H4 (cell line): Measurements from ENCODE around the gene APOL1. TPM values are rescaled to one million over a fixed set of nuclear protein-coding genes. Genes with fewer than 3 reads are reported as not detected.
"Not testable (repeated sequence)": the region's sequence is repeated elsewhere in the genome, so short reads cannot be mapped to it uniquely, and the experiment has no call there.

Experiments
- DNase-seq: peaks from one replicate; pipeline ENCODE4 v3.0.0-alpha.2; 2015; ENCODE audit warnings: low spot score
- total RNA-seq: library from RNA; depleted of rRNA; stranded (reverse); fragments of >200 nt; shearing (Covaris generic); gene quantifications from 2 replicates; pipeline ENCODE4 v1.2.3, GENCODE V29; 2014

Gene APOL1
- total RNA-seq, 1 experiment from 2014 or later, result 27.5 TPM

DNA sequence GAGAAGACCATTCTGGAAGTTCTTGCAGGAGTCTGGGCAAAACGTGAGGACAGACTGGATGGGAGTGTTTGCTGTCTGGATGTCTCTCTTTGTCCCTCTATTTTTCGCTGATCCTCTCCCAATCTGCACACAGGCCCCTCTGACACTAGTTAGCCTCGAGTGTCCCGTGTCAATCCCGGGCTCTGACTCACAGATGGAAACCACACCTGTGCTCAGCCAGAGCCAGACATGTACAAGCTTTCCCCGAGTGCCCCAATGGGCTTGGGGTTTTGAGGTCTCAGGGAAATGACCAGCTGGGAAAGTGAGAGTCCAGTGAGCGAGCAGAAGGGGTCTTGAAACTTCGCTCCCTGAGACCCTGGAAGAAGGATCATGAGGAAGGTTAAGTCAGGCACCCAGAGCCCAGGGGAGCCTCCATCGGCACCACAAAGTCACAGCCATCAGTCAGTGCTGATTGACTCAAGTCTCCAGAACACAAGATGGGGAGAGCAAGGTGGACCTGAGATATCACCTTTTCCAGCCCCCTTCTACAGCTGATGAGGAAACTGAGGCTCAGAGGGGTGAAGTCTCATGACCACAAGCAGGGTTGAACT lies 27.5 kb upstream of the APOL1 start:
- DNase-seq, result no peak

DNA sequence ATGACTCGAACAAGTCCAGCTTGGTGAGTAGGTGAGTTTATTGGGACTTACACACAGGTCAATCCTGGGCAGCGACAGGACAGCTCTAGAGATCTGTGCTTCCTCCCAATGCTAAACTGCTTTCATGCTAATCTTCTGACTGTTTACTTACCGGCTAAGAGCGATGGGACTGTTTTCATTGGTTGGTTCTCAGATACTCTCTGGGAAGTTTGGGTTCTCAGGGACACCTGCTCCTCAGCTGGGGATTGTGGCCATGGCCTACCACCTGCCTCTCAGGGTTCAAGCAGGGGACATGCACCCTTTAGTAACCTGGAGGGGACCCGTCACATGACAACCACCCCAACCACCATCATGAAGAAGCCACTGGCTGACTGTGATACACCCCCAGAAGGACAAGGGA lies 26.7 kb upstream of the APOL1 start:
- DNase-seq, result no peak

DNA sequence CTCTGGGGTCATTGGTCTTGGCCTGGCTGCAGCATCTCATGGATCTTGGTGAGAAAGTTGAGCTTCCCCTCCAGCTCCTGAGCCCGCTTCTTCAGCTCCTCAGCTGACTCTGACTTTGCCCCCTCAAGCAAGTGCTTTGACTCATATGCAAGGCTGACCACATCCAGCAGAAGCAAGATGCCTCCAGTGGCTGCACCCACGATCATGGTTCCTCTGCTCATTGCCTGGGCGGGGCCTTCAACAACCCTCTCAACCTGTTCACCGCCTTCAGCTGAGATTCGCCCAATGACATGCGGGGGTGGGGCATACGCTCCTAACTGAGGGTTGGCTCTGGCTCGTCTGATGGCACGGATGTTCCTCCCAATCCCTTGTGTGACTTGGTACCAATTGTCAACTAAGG lies 25.5 kb upstream of the APOL1 start:
- no peak for DNase-seq

- no peak for DNase-seq
These were observed 25.1 kb upstream of the APOL1 start for GRCh38 chr22:36227806-36228205.

- DNase-seq, result not testable (repeated sequence)
These were observed 24.6 kb upstream of the APOL1 start for GRCh38 chr22:36228369-36228768.

DNA sequence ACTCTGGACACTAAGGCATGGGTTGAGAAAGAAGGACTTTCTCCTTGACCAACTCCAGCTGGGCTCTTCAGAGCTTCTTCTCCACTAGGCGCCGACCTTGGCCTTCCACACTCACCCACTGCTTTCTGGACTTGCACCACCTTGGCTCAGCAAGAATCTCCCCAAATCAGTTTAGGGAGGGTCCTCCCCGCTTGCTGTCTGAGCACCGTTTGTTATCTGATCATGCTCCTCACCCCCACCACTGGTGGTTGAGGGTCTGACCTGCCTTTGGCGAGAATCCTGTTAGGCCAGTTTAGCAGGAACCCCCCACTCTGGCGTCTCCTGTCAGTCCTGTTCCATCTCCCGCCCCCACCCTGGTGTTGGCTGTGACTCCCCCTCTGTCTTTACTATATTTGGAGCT lies 24.0 kb upstream of the APOL1 start:
- DNase-seq, result no peak

- not testable (repeated sequence) for DNase-seq
These were observed 23.3 kb upstream of the APOL1 start for GRCh38 chr22:36229649-36230048.

- not testable (repeated sequence) for DNase-seq
These were observed 21.9 kb upstream of the APOL1 start for GRCh38 chr22:36231051-36231450.

DNA sequence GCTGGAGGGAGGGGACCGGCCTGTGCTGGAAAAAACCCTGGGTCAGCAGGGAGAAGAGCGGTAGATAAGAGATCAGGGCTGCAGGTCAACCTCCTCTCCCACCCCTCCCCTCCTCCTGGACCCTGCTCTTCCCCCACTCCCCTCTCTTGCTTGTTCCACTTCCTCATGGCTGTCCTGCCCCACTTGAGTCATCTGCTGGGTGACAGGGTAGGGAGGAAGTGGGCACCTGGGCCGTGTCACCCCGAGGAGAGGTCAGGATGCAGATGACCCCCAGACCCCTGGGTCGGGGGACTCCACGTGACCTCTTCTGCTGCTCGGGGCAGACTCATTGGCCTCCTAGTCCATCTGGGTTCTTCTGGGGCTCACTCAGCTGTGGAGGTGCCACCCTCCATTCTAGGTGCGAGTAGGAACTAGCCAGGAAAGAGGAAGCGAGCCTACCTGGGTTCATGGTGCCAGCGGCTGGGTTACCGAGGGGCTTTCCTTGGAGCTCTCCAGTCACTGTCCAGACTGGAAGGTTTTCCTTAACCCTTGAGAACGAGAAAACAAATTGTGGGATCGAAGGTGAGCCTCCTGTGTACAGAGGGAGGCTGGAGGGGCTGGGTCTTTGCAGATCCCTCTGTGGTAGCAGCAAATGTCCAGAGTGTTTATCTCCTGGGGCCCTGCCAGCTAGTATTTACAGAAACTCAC lies 20.1 kb upstream of the APOL1 start:
- no peak for DNase-seq

GRCh38 chr22:36233796-36234195 lies 19.1 kb upstream of the APOL1 start:
- no peak for DNase-seq

- no peak for DNase-seq
These were observed 18.7 kb upstream of the APOL1 start for GRCh38 chr22:36234213-36234612.

GRCh38 chr22:36234919-36235318 lies 18.0 kb upstream of the APOL1 start:
- no peak for DNase-seq

DNA sequence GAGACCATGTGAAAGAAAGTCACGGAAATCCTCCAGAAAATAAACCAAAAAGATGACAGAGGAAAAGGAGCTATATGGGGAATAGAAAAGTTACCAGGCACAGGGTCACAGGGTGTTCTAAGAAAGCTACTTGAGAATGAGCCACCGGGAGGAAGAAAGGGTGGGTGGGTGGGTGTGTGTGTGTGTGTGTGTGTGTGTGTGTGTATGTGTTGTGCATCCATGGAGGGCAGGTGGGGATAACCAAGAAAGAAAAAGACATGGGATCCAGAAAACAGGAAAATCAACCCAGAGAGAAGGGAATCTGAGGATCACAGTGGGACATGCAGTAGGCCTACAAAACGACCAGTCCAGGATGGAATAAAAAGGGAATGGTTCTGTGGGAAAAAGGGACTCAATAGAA lies 17.3 kb upstream of the APOL1 start:
- DNase-seq, result no peak

DNA sequence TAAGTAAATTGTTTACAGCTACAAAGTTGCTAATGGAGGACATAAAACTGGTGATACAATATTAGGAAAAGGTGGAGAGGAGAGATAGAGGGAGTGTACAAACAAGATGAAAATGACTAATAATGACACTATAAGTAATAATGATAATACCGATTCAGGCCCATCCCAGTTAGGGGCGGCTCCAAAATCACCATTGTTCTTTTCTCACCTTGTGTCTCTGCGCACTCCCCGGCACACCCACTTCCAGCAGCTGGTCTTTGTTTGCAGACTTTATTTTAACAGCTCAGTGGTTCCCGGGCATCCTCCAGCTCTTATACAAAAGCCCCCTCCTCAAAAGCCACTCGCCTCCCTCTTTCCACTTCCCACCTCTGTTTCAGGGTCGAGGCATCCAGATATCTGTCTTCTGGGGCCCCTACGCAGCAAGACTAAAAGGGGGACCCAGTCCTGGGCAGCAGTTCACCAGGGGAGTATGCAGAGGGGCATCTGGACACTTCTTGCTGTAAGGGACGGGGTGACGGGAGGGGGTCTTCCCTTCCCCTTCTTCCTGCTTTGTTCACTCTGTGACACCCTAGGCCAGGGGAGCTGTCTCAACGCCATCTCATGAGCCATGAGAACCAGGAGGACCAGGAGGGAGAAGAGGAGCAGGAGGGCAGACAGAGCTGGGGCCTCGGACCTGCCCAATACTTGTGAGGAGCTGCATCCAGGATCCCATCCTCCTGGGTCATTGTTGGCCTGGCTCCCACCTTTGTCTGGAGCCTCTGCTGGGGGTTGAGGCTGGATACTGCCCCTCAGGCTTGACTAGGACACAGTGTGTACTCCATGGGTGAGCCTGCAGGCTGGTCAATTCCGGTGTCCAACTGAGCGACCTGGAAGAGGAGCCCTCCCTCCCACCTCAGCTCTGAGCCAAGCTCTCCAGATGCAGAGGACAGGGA lies 16.3 kb upstream of the APOL1 start:
- no peak for DNase-seq

DNA sequence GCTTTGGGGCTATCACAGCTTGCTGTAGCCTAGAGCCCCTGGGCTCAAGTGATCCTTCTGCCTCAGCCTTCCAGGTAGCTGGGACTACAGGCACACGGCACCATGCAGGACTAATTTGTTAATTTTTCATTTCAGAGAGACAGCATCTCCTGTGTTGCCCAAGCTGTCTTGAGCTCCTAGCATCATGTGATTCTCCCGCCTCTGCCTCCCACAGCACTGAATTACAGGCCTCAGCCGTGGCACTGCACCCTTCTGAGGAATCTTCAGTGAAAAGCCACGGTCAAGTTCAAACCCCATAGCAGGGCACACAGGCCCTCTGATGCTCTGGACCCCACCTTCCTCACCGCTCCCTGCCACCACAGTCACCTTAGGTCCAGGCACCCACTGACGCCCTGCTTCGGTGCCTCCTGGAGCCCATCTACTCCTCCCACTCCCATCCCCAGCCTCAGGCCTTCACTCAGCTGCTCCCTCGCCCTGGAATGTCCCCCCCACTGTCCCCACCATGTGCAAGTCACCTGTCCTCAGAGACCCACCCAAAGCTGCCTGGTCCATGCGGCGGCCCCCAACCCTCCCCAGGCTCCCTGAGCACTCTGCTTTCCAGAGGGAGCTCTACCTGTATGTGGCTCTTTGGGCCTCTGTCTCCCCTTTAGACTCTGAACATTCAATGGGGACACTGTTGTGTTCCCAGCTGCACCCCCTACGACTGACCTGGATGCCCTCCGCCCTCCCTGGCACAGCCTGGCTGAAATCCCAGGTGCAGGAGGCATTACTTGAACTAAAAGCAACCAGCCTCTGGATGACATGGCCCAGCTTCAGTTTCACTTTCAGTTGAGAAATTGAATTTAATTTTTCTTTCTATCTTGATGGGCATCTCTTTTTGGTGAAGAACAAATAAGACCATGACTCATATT lies 15.2 kb upstream of the APOL1 start:
- no peak for DNase-seq

GRCh38 chr22:36238373-36239149 lies 14.4 kb upstream of the APOL1 start:
- DNase-seq, result no peak

DNA sequence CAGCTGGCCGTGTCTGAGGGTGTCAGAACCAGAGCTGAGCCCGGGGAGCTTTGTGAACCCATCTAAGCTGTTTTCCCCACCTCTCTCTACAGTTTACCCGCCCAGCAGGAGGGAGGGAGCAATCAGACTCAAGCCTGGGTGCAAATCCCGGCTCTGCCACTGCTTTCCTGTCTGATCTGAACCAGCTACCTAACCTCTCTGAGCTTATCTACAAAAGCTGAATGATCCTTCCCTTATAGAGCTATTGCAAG lies 13.9 kb upstream of the APOL1 start:
- DNase-seq, result no peak

GRCh38 chr22:36239401-36240171 lies 13.3 kb upstream of the APOL1 start, which contains the start of gene APOL2:
TSS of gene APOL2 (minus strand) at chr22:36239527. CDS start at chr22:36233162, 6,365 bp downstream.
- peak; percentile 95 for DNase-seq

DNA sequence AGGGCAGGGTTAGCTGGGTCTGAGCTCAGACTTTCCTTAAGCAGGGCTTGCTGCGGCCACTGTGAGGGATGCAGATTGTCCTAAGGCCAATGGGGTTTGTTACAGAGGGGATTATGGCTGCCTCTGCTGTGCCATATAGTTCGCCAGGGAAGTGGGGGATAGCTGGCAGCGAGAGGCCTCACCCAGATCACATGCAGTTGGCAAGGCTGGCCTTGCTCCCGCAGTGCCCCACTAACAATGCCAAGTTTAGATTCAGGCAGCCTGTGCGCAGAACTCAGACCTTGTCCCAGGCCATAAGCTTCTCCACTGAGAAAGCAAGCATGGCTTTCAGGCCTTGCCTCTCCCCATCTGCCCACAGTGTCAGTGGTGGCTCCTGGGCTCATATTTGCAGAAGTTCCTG lies 8.9 kb upstream of the APOL1 start:
- no peak for DNase-seq
